ENCODE measurements around the gene LIPA. TPM values are rescaled to one million over a fixed set of nuclear protein-coding genes. Genes with fewer than 3 reads are reported as not detected.

LIPA gene
- 20.0 TPM for total RNA-seq

DNA sequence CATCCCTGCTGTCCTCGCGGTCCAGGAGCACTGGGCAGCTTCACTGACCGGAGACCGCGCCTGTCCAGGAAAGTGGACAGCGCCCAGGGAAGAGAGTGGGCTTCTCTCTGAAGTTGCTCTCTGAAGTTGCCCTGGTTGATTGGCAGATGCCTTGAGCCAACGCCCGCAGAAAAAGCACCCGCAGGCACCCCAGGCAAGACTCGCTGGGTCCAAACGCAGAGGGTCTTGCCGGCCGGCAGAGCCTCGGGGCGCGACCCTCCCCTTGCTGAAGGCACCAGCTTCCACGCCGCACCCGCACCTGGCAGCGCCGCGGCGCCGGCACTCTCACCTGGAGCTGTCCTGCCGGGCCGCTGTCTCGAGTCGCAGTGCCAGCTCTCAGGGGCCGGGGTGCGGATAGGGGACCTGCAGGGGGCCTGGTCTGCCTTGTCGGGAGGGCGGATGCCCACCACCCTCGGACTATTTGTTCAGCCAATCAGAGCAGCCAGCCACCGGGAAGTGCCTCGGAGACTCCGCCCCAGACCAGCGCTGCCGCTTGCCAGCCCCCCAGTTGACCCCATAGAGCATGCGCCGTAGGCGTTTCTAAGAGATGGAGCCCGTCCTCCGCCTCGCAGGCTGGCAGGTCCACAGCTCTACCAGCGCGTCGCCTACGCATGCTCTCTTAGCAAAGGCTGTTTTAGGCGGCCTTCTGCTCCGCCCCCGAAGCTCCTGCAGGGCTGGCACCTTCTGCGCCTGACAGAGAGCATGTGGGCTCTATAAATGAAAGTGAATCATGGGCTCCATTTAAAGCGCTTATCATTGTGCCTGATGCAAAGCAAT, at the start of gene LIPA:
Gene LIPA, minus strand, starts transcription at position 367 of the 816 bp plus-strand sequence. CDS start 4,127 bp downstream, outside the sequence.

DNA sequence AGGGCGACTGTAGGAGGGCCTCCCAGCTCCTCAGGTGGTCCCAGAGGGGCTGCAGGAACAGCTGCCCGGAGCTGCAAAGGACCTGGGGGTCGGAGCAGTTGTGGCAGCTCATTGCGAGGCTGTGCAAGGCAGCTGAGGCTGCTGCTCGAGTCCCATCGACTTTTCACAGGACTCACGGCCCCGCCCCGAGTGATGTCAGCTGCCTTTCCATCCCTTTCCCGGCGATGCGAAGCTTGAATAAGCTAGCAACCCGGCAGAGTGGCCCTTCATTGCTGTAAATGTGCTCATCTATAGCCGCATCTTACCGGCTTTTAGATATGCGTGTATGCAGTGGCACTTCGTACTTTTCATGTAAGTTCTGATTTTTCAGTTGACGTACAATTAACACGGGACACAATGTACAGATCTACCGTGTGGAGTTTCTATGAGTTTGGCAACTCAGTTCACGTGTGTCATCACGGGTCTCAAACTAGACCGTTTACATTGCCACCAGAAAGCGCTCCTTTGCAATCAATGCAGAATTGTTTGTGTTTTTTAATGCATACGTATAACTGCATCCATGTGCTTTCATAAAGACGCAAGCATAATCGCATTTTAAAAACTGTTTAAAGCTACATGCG, 44.3 kb downstream of the LIPA start, which contains the start of gene CH25H:
Gene CH25H, minus strand, starts transcription at position 137 of the 620 bp plus-strand sequence. Its CDS starts 25 bp downstream, at position 112.

Other genes with a start within 250 kb of the LIPA start
- gene CH25H, start 44.5 kb downstream of the LIPA start, total RNA-seq = 0.63 TPM
- gene IFIT2, start 50.3 kb upstream of the LIPA start, total RNA-seq = 2.2 TPM
- 2.8 TPM for gene IFIT3, start 76.2 kb upstream of the LIPA start, total RNA-seq
- gene IFIT1B, start 126.3 kb upstream of the LIPA start, total RNA-seq = not detected
- gene IFIT1, start 140.8 kb upstream of the LIPA start, total RNA-seq = 3.4 TPM
- 32.9 TPM for gene IFIT5, start 162.8 kb upstream of the LIPA start, total RNA-seq